HFFc6 (cell line): ENCODE measurements around the gene RGS9. TPM values are rescaled to one million over a fixed set of nuclear protein-coding genes. Genes with fewer than 3 reads are reported as not detected.
A peak's percentile ranks its signal among the peaks of the same experiment; 100 is the strongest.
"Not testable (repeated sequence)": the region's sequence is repeated elsewhere in the genome, so short reads cannot be mapped to it uniquely, and the experiment has no call there.

ENCODE experiments used
- DNase-seq: peaks from one replicate; pipeline ENCODE4 v3.0.0-alpha.2; 2018
- H3K27ac Mint-ChIP-seq: 2 replicates; pipeline ENCODE4 v1.8.0; 2020; ENCODE audit warnings: mild to moderate bottlenecking, mixed read lengths
- H3K27me3 Mint-ChIP-seq: 2 replicates; pipeline ENCODE4 v1.8.0; 2021; ENCODE audit warnings: mild to moderate bottlenecking, moderate library complexity, mixed read lengths; ENCODE audit not compliant: insufficient read depth
- H3K36me3 Mint-ChIP-seq: 2 replicates; pipeline ENCODE4 v1.8.0; 2021; ENCODE audit warnings: low read depth, mixed read lengths
- H3K4me1 Mint-ChIP-seq: 2 replicates; pipeline ENCODE4 v1.8.0; 2020; ENCODE audit warnings: low read depth, mixed read lengths
- H3K4me3 Mint-ChIP-seq: 2 replicates; pipeline ENCODE4 v1.8.0; 2020; ENCODE audit warnings: mild to moderate bottlenecking, moderate library complexity, mixed read lengths
- H3K9me3 Mint-ChIP-seq: 2 replicates; pipeline ENCODE4 v1.8.0; 2020; ENCODE audit warnings: mild to moderate bottlenecking, mixed read lengths
- CTCF ChIP-seq: fragments of 200-600 bp; sonication (generic); IDR thresholded peaks from 2 replicates; pipeline ENCODE4 v1.5.0; 2021; ENCODE audit warnings: antibody characterized with exemption, mild to moderate bottlenecking
- long read RNA-seq: library from polyadenylated mRNA; unstranded; transcript quantifications from one replicate; pipeline ENCODE4 v2.0.0, GENCODE V29; 2019
- total RNA-seq, 6 experiments: library from RNA; stranded (reverse); fragmentation: NEBNext Ultra II Directional; extraction: Animal tissue kit (Norgen Biotek cat#: 25700); gene quantifications; 2 replicates in 1 of 6; 3 replicates in 5 of 6; pipeline ENCODE4 v1.2.3, GENCODE V29; 2021

Gene RGS9
- total RNA-seq: under 1 TPM; 0.31 to 0.97 (median 0.42) TPM
- long read RNA-seq: 0 reads

GRCh38 chr17:65137021-65137939 is at the start of gene RGS9:
Gene RGS9 (plus strand): TSS chr17:65137370. CDS start chr17:65137541, 171 bp downstream.
- H3K36me3 Mint-ChIP-seq: no peaks in the 10 kb centered on the region
- H3K9me3 Mint-ChIP-seq: no peaks in the 10 kb centered on the region
- H3K4me1 Mint-ChIP-seq: peaks cover 13% of the 10 kb centered on the region
- peak; percentile 99 for TF ChIP-seq CTCF
- peak within 1 kb of the TSS; percentile 81 for H3K4me3 Mint-ChIP-seq
- DNase-seq: peak; percentile 11
- peaks cover 19% of the 10 kb centered on the region for H3K27me3 Mint-ChIP-seq
- no peak within 1 kb of the TSS for H3K27ac Mint-ChIP-seq

- Mint-ChIP-seq H3K9me3 (no peaks in the 10 kb centered on the region), H3K36me3 (no peaks in the 10 kb centered on the region), H3K27me3 (peaks cover 29% of the 10 kb centered on the region), H3K27ac (no peak overlapping the region), H3K4me3 (no peak overlapping the region), H3K4me1 (peaks cover 36% of the 10 kb centered on the region)
- TF ChIP-seq CTCF: no peak
- peak; percentile 69 for DNase-seq
Observed at GRCh38 chr17:65088621-65089360, 48.4 kb upstream of the RGS9 start.

- DNase-seq: peak; percentile 79
- no peak overlapping the region for H3K27ac Mint-ChIP-seq
- no peak overlapping the region for H3K4me3 Mint-ChIP-seq
- no peaks in the 10 kb centered on the region for H3K36me3 Mint-ChIP-seq
- H3K27me3 Mint-ChIP-seq: peaks cover 14% of the 10 kb centered on the region
- H3K4me1 Mint-ChIP-seq: peaks cover 30% of the 10 kb centered on the region
- no peak for TF ChIP-seq CTCF
- H3K9me3 Mint-ChIP-seq: no peaks in the 10 kb centered on the region
Observed at GRCh38 chr17:65092262-65092661, 44.9 kb upstream of the RGS9 start.

GRCh38 chr17:65092721-65093356 is 44.3 kb upstream of the RGS9 start:
- H3K27ac Mint-ChIP-seq, H3K36me3 Mint-ChIP-seq, H3K9me3 Mint-ChIP-seq, H3K4me3 Mint-ChIP-seq, DNase-seq: not testable (repeated sequence)
- Mint-ChIP-seq H3K4me1 (peaks cover 27% of the 10 kb centered on the region), H3K27me3 (peaks cover 14% of the 10 kb centered on the region)

GRCh38 chr17:65093930-65094329 is 43.2 kb upstream of the RGS9 start:
- Mint-ChIP-seq H3K27ac (no peak overlapping the region), H3K36me3 (no peaks in the 10 kb centered on the region), H3K4me1 (peaks cover 16% of the 10 kb centered on the region), H3K27me3 (peaks cover 12% of the 10 kb centered on the region), H3K9me3 (no peaks in the 10 kb centered on the region), H3K4me3 (no peak overlapping the region)
- TF ChIP-seq CTCF: peak; percentile 66
- DNase-seq: no peak
